Suprapubic skin (tissue), 4 donors: ENCODE measurements around the gene DCTD. TPM values are rescaled to one million over a fixed set of nuclear protein-coding genes. Genes with fewer than 3 reads are reported as not detected.

ENCODE experiments used
- DNase-seq, 2 donors: peaks; one replicate each; pipeline ENCODE4 v3.0.0-alpha.2; 2019; ENCODE audit warnings: low spot score in 2 of 2
- H3K27ac ChIP-seq: fragments of 200-600 bp; sonication (generic); one replicate; pipeline ENCODE4 v1.5.1; 2019
- H3K27me3 ChIP-seq: fragments of 200-600 bp; sonication (generic); one replicate; pipeline ENCODE4 v1.5.1; 2019
- H3K36me3 ChIP-seq: fragments of 200-600 bp; sonication (generic); one replicate; pipeline ENCODE4 v1.5.1; 2019
- H3K4me1 ChIP-seq: fragments of 200-600 bp; sonication (generic); one replicate; pipeline ENCODE4 v1.5.1; 2019
- H3K4me3 ChIP-seq: fragments of 200-600 bp; sonication (generic); one replicate; pipeline ENCODE4 v1.5.1; 2019; ENCODE audit warnings: mild to moderate bottlenecking
- H3K9me3 ChIP-seq: fragments of 200-600 bp; sonication (generic); one replicate; pipeline ENCODE4 v1.5.1; 2019
- EP300 ChIP-seq: sonication (generic); formaldehyde crosslinking; IDR thresholded peaks from one replicate; pipeline ENCODE4 v1.6.1; 2017; ENCODE audit warnings: antibody characterized with exemption
- POLR2A ChIP-seq, 2 donors: fragments of 450-650 bp; IDR thresholded peaks; one replicate each; pipeline ENCODE4 v1.6.1; 2017; ENCODE audit warnings: antibody characterized with exemption in 2 of 2, mild to moderate bottlenecking in 2 of 2, moderate library complexity in 2 of 2
- POLR2AphosphoS5 ChIP-seq, 3 donors: sonication (generic); formaldehyde crosslinking; IDR thresholded peaks; one replicate each; pipeline ENCODE4 v1.6.1; 2017; ENCODE audit warnings: antibody characterized with exemption in 3 of 3
- WGBS: methylation state at CpG from one replicate; pipeline ENCODE4 v1.1.5; 2018; 5-methylcytosine and 5-hydroxymethylcytosine counted together
- total RNA-seq, 4 donors: library from RNA; depleted of rRNA; stranded (reverse); fragments of >200 nt; gene quantifications; one replicate each; pipeline ENCODE4 v1.1.0, GENCODE V29; 2016
- TF ChIP-seq, protein P1 (sequence below), 2 donors: fragments of 200-600 bp in 1 of 2; fragments of 450-650 bp in 1 of 2; sonication (generic) in 1 of 2; IDR thresholded peaks; one replicate each; pipeline ENCODE4 v1.5.1; 2016 to 2019; ENCODE audit warnings: antibody characterized with exemption in 2 of 2, mild to moderate bottlenecking in 1 of 2, moderate library complexity in 1 of 2

Gene DCTD
- total RNA-seq: 10 to 100 TPM; 32.7 to 40.7 (median 38.9) TPM

DNA sequence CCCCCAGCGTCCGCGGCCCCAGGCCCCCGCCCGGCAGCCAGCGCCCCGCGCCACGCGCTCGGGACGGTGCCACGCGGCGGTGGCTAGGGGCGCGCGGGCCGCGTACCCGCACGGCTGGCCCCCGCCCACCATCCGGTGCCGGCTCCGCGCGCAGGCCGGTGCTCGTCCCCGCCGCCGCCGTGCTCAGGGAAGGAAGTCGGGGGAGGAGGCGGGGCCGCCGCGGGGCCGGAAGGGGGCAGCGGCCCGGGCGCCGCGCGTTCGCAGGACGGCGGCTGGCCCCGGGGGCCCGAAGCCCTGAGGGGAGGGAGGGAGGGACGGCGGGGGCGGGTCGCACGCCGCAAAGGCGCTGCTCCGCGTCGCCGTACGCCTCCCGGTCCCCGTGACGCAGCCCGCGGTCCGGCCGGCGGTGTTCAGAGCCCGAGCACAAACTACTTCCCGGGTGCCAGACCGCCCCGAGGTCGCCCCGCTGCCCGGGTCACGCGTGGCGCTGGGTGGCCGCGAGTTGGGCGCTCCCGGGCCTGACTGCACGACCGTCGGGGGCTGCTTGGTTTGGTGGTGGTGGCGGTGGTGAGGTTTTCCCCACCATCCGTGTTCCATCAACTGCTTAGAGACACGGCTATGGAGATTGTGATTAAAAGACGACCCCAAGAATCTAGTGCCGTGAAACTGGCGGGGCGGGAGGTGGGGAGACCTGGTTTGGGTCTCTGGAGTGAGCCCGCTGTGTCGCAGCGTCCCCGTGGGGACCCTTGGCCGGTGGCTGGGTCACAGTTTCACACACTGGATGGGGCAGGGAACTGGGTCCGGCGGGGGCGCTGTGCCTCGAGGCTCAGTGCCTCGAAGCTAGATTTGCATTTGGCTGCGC is at the start of gene DCTD:
TSS of gene DCTD (minus strand) at position 205 of the 862 bp plus-strand sequence. CDS start 1,818 bp downstream, outside the sequence.
- Histone ChIP-seq H3K9me3 (no peaks in the 10 kb centered on the region), H3K27ac (peak within 1 kb of the TSS; percentile 87), H3K4me3 (peak within 1 kb of the TSS; percentile 70), H3K27me3 (no peaks in the 10 kb centered on the region), H3K4me1 (peaks cover 16% of the 10 kb centered on the region), H3K36me3 (peaks cover 29% of the 10 kb centered on the region)
- peak in 1 of 2 donors; percentile 82 for DNase-seq
- TF ChIP-seq, protein P1, sequence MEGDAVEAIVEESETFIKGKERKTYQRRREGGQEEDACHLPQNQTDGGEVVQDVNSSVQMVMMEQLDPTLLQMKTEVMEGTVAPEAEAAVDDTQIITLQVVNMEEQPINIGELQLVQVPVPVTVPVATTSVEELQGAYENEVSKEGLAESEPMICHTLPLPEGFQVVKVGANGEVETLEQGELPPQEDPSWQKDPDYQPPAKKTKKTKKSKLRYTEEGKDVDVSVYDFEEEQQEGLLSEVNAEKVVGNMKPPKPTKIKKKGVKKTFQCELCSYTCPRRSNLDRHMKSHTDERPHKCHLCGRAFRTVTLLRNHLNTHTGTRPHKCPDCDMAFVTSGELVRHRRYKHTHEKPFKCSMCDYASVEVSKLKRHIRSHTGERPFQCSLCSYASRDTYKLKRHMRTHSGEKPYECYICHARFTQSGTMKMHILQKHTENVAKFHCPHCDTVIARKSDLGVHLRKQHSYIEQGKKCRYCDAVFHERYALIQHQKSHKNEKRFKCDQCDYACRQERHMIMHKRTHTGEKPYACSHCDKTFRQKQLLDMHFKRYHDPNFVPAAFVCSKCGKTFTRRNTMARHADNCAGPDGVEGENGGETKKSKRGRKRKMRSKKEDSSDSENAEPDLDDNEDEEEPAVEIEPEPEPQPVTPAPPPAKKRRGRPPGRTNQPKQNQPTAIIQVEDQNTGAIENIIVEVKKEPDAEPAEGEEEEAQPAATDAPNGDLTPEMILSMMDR (IDR thresholded peaks at IDR 0.05): no peak
- TF ChIP-seq POLR2AphosphoS5 (IDR thresholded peaks at IDR 0.05): peak in 1 of 3 donors; percentile 35
- peak in 1 of 2 donors; percentile 61 for TF ChIP-seq POLR2A (IDR thresholded peaks at IDR 0.05)
- 0% methylated on average over 4 of the region's 106 CpGs for WGBS

DNA sequence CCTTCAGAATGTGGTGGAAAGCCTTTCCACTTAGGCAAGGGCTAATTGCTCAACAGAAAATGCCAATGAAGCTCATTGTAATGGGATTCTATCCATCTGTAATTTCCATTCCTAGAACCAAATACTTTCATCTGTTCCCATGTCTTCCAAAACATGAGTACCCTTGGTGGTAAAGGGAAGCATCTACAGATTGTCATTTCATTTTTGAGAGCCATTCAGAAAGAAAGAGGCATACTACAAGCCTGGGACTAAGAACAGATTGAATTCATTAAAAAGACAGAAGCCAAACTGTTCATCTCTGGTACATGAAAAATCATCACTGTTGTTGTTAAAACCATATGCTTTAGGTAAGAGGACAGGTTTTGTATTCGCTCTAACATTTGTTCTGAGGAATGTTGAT is 43.6 kb upstream of the DCTD start:
- no peaks in the 10 kb centered on the region for H3K9me3 ChIP-seq
- H3K27me3 ChIP-seq: no peaks in the 10 kb centered on the region
- no peaks in the 10 kb centered on the region for H3K4me1 ChIP-seq
- H3K4me3 ChIP-seq: no peak overlapping the region
- H3K27ac ChIP-seq: no peak overlapping the region
- H3K36me3 ChIP-seq: no peaks in the 10 kb centered on the region
- TF ChIP-seq POLR2A (IDR thresholded peaks at IDR 0.05): no peak
- TF ChIP-seq, protein P1 (IDR thresholded peaks at IDR 0.05): no peak
- TF ChIP-seq POLR2AphosphoS5 (IDR thresholded peaks at IDR 0.05): no peak
- no peak for TF ChIP-seq EP300
- no peak for DNase-seq
- 59% methylated on average over 1 of the region's 1 CpG for WGBS

DNA sequence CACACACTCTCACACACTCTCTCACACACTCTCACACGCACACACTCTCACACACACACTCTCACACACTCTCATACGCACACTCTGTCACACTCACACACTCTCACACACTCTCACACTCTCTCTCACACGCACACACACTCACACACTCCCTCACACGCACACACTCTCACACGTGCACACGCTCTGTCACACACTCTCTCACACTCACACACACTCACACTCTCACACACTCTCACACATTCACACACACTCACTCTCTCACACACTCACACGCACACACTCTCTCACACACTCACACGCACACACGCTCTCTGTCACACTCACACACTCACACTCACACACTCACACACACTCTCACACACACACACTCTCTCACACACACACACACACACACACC is 43.0 kb upstream of the DCTD start:
- no peak for DNase-seq
- Histone ChIP-seq H3K27me3 (no peaks in the 10 kb centered on the region), H3K4me3 (no peak overlapping the region), H3K27ac (no peak overlapping the region), H3K36me3 (no peaks in the 10 kb centered on the region), H3K9me3 (no peaks in the 10 kb centered on the region), H3K4me1 (no peaks in the 10 kb centered on the region)
- TF ChIP-seq POLR2AphosphoS5 (IDR thresholded peaks at IDR 0.05) (no peak), EP300 (no peak), POLR2A (IDR thresholded peaks at IDR 0.05) (no peak)
- TF ChIP-seq, protein P1 (IDR thresholded peaks at IDR 0.05): no peak
- 89% methylated on average over 9 of the region's 9 CpGs for WGBS

GRCh38 chr4:182955411-182955810 is 38.2 kb upstream of the DCTD start:
- Histone ChIP-seq H3K27me3 (no peaks in the 10 kb centered on the region), H3K9me3 (no peaks in the 10 kb centered on the region), H3K4me3 (no peak overlapping the region), H3K27ac (no peak overlapping the region), H3K36me3 (no peaks in the 10 kb centered on the region), H3K4me1 (no peaks in the 10 kb centered on the region)
- TF ChIP-seq, protein P1 (IDR thresholded peaks at IDR 0.05): no peak
- TF ChIP-seq POLR2AphosphoS5 (IDR thresholded peaks at IDR 0.05): no peak
- TF ChIP-seq POLR2A (IDR thresholded peaks at IDR 0.05): no peak
- TF ChIP-seq EP300: no peak
- no peak for DNase-seq
- 93% methylated on average over 2 of the region's 2 CpGs for WGBS

DNA sequence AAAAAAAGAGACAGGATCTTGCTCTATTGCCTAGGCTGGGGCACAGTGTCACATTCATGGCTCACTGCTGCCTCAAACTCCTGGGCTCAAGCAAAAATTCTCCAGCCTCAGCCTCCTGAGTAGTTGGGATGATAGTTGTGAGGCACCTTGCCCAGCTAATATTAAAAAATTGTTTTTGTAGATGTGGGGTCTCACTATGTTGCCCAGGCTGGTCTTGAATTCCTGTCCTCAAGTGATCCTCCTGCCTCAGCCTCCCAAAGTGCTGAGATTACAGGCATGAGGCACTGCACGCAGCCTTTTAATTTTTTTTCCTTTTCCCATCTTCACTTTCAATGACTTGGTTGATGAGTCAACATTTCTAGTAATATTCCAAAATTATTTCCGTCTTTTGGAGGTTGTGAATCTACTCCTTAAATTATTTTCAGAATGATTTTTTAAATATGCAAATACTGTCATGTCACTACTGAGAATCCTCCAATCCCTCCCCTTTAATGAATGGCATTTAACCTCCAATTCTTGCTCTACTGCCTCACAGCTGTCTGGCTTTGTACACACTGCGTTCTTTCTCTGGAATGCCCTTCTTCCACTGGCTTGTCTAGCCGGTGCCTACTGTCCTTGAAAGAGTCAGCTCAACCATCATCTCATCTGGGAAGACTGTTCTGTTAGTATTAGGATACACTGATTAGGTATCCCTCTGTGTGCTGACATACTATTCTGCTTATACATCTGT is 27.5 kb upstream of the DCTD start:
- Histone ChIP-seq H3K36me3 (no peaks in the 10 kb centered on the region), H3K27ac (no peak overlapping the region), H3K4me1 (no peaks in the 10 kb centered on the region), H3K4me3 (no peak overlapping the region), H3K9me3 (no peaks in the 10 kb centered on the region), H3K27me3 (no peaks in the 10 kb centered on the region)
- TF ChIP-seq, protein P1 (IDR thresholded peaks at IDR 0.05): no peak
- TF ChIP-seq POLR2AphosphoS5 (IDR thresholded peaks at IDR 0.05) (no peak), POLR2A (IDR thresholded peaks at IDR 0.05) (no peak), EP300 (no peak)
- 58% methylated on average over 4 of the region's 4 CpGs for WGBS
- DNase-seq: no peak
